NB4 (cell line): Measurements from ENCODE around the gene BRD1.

ENCODE experiments used
- DNase-seq: peaks from one replicate; pipeline ENCODE4 v3.0.0; 2010; ENCODE audit warnings: low read depth
- H3K4me3 ChIP-seq: one replicate; pipeline ENCODE4 v1.5.1; 2011; ENCODE audit warnings: mild to moderate bottlenecking, low read depth, low read length, moderate library complexity
- CTCF ChIP-seq: IDR thresholded peaks from one replicate; pipeline ENCODE4 v1.5.1; 2012; ENCODE audit warnings: low read depth, low read length
- MAX ChIP-seq: IDR thresholded peaks from 2 replicates; pipeline ENCODE4 v1.6.1; 2011; ENCODE audit warnings: low read depth, low read length
- MYC ChIP-seq: IDR thresholded peaks from 2 replicates; pipeline ENCODE4 v1.6.1; 2011; ENCODE audit warnings: low read depth, low read length
- POLR2A ChIP-seq: IDR thresholded peaks from 2 replicates; pipeline ENCODE4 v1.6.1; 2011; ENCODE audit warnings: mild to moderate bottlenecking; ENCODE audit not compliant: insufficient read length; ENCODE audit errors: extremely low read depth

The BRD1 gene

GRCh38 chr22:49738006-49738405 is 89.7 kb downstream of the BRD1 start:
- H3K4me3 ChIP-seq: no peak overlapping the region
- TF ChIP-seq POLR2A (no peak), MYC (no peak), CTCF (no peak), MAX (no peak)
- DNase-seq: no peak

GRCh38 chr22:49737101-49737551 is 90.5 kb downstream of the BRD1 start:
- no peak overlapping the region for H3K4me3 ChIP-seq
- no peak for DNase-seq
- TF ChIP-seq MAX (no peak), CTCF (no peak), POLR2A (no peak), MYC (no peak)

- no peak for TF ChIP-seq CTCF
- TF ChIP-seq MAX: no peak
- no peak for TF ChIP-seq MYC
- no peak for TF ChIP-seq POLR2A
- no peak for DNase-seq
- no peak overlapping the region for H3K4me3 ChIP-seq
Observed at GRCh38 chr22:49736538-49736937, 91.1 kb downstream of the BRD1 start.

- no peak for DNase-seq
- no peak overlapping the region for H3K4me3 ChIP-seq
- no peak for TF ChIP-seq CTCF
- TF ChIP-seq MYC: no peak
- TF ChIP-seq MAX: no peak
- no peak for TF ChIP-seq POLR2A
Observed at GRCh38 chr22:49735901-49736421, 91.7 kb downstream of the BRD1 start.

- DNase-seq: peak; percentile 51
- TF ChIP-seq CTCF: no peak
- TF ChIP-seq POLR2A: no peak
- no peak for TF ChIP-seq MYC
- no peak for TF ChIP-seq MAX
- no peak overlapping the region for H3K4me3 ChIP-seq
Observed at GRCh38 chr22:49735411-49735900, 92.2 kb downstream of the BRD1 start.

GRCh38 chr22:49734882-49735281 is 92.8 kb downstream of the BRD1 start:
- TF ChIP-seq CTCF: no peak
- TF ChIP-seq MYC: no peak
- TF ChIP-seq MAX: no peak
- no peak for TF ChIP-seq POLR2A
- no peak overlapping the region for H3K4me3 ChIP-seq
- DNase-seq: no peak
